ENCODE measurements around the gene COL5A1.
"Not testable (repeated sequence)": the region's sequence is repeated elsewhere in the genome, so short reads cannot be mapped to it uniquely, and the experiment has no call there.

COL5A1 gene

GRCh38 chr9:134690946-134691694 lies 49.5 kb downstream of the COL5A1 start:
- DNase-seq (ENCODE audit: low spot score) = no peak

- no peak for DNase-seq (ENCODE audit: low spot score)
Observed at GRCh38 chr9:134691695-134692572, 50.3 kb downstream of the COL5A1 start.

- no peak for DNase-seq (ENCODE audit: low spot score)
Observed at GRCh38 chr9:134692573-134692860, 50.9 kb downstream of the COL5A1 start.

GRCh38 chr9:134693011-134693410 lies 51.4 kb downstream of the COL5A1 start:
- no peak for DNase-seq (ENCODE audit: low spot score)

DNA sequence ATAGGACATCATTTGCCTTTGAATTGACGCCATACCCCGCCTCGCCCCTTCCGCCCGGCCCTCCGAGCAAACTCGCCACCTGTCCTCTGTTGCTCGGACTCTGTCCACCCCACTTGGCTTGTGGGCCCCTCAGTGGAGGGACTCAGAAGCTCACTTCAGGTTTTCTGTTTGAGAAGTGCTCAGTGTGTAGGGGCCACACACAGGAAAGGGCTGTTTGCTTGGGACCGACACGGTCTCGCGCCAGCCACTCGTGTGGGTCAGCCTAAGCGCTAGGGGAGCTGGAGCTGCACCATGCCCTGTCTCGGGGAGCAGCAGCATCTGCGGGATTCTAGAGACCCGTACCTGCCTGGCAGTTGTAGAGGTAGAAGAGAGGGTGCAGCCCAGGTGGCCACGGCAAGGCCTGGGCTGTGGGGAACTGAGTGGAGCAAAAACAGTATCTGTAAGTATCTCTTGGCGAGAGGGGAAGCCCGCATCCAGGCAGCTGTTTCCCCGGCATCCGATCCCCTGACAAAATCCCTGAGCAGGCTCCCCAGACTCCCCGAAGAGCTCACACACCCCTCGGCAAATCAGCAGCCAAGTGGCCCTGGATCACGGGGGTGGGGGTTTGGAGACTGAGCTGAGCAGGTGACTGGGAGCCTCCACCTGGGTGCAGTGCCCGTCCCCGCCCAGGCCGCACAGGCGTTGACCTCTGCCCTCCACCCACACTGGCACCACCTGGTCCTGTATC lies 52.2 kb downstream of the COL5A1 start:
- DNase-seq (ENCODE audit: low spot score) = no peak

DNA sequence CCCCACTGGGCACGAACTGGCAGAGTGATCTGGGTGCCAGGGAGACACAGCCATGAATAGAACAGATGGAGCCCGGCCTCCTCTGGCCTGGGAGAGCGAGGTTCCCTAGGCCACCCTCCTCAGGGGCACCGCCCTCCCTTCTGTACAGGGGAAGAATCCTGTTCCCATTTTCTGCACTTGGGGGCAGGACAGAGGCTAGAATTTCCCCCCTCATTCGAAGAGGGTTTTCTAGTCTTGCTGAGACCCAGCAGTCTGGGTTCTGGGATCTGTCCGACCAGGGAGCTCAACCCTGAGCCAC lies 52.7 kb downstream of the COL5A1 start:
- DNase-seq (ENCODE audit: low spot score) = no peak

- no peak for DNase-seq (ENCODE audit: low spot score)
Observed at GRCh38 chr9:134694714-134695113, 53.1 kb downstream of the COL5A1 start.

GRCh38 chr9:134695144-134695543 lies 53.5 kb downstream of the COL5A1 start:
- DNase-seq (ENCODE audit: low spot score) = no peak

DNA sequence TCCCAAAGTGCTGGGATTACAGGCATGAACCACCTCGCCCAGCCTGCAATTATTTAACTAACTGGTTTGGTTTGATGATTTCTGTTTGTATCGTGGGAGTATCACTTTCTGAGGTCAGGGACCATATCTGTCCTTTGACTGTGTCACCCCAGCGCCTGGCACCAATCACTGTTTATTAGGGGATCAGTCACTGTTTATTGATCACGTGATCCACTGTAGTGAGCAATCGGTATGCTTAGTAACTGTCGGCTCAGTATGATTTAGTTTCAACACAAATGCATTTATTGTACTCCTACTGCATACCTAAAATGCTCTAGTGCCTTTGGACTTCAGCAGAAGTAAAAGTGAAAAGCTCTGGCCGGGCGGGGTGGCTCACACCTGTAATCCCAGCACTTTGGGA lies 54.8 kb downstream of the COL5A1 start:
- DNase-seq (ENCODE audit: low spot score) = no peak

DNA sequence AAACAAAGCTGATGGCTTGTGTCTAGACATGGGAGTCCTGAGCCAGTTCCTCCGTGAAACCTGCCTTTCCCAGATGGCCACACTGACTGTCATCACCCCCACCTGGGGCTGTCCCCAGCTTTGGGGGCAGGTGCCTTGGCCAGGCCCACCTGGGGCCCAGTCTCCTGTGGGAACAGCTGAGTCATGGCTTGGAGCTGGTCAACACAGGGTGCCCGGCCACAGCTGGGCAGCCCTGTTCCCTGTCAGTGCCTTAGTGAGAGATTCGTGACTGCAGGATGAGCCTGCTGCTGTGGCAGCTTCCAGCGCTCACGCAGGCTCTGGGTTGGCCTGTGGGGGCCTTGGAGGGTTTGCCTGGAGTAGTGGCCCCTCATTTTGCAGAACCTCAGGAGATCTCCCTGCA lies 56.5 kb downstream of the COL5A1 start:
- DNase-seq (ENCODE audit: low spot score) = no peak

DNA sequence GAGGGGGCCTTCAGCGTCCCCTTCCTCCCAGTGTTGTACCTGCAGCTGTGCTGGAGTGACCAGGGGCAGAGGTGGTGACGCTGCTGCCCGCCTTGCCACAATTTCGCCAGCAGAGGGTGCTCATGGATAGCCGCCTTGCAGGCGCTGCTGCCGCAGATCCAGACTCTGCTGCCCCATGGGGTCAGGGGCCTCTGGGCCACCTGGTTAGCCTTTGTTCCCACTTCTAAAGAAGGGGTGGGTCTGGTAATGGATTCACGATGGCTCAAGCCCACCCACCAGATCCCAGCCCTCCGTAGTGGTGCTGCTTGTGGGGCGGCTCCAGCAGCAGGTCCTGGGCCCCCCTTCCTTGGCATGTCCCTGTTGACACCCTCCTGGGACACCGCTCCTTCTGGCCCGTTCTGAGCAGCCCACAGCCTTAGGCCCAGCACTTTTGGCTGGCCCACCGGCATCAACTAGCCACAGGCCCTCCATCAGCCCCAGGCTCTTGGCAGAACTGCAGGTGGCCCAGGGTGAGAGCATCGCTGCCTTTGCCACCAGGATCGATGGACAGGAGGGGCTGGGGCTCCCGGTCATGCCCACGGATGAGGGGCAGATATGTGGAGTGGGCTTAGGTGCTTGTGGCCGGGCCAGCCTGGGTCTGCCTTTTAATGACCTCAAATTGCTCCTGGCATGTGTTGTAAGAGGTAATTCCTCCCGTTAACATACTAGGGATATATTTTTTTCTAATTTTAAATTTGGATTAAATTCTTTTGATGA lies 57.2 kb downstream of the COL5A1 start:
- DNase-seq (ENCODE audit: low spot score) = peak; percentile 21

DNA sequence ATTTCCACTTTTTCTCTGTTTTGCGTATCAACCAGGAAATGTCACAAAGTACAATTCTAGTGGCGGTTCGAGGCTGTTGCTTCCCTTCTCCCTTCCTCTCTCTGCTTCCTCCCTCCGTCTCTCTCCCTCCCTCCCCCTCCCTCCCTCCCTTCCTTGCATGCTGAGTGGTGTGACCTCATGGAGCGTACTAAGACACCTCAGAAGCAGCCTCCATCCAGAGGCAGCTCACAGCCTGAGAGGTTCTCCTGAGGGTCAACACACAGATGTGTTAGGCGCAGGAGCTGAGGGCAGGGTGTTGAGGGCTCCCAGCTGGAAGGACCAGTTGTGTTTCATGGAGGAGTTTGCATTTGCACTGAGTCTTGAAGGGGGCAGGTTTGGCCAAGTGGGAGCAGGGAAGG lies 57.7 kb downstream of the COL5A1 start:
- DNase-seq (ENCODE audit: low spot score) = no peak

- no peak for DNase-seq (ENCODE audit: low spot score)
Observed at GRCh38 chr9:134700636-134701350, 59.2 kb downstream of the COL5A1 start.

- no peak for DNase-seq (ENCODE audit: low spot score)
Observed at GRCh38 chr9:134701581-134702259, 60.1 kb downstream of the COL5A1 start.

DNA sequence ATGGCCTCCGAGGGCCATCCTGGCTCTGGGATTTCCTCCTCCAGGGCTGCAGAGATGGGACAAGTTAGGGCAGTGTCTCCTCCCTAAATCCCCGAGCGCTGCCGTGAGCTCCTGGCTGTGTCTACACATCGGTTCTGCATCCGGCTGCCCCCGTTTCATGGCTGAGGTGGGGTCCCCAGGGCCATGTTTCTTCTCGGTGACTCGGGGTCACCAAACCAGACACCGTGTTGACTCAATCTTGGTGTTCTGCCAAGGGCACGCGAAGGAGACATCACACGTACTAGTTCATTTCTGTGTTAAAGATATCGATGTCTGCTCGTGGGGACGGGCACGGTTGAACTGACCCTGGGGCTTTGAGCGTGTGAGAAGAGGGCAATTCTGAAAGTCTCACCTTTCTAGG lies 60.7 kb downstream of the COL5A1 start:
- no peak for DNase-seq (ENCODE audit: low spot score)

DNA sequence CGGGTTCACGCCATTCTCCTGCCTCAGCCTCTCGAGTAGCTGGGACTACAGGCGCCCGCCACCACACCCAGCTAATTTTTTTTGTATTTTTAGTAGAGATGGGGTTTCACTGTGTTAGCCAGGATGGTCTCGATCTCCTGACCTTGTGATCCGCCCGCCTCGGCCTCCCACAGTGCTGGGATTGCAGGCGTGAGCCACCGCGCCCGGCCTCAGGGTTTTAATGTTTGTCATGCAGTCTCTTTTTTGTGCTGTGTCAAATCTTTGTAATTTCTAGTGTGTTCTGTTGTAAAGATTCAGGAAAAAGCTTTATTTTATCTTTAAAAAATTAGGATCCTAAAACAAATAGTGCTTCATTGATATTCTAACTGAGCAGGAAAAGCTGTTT lies 62.1 kb downstream of the COL5A1 start:
- not testable (repeated sequence) for DNase-seq (ENCODE audit: low spot score)

DNA sequence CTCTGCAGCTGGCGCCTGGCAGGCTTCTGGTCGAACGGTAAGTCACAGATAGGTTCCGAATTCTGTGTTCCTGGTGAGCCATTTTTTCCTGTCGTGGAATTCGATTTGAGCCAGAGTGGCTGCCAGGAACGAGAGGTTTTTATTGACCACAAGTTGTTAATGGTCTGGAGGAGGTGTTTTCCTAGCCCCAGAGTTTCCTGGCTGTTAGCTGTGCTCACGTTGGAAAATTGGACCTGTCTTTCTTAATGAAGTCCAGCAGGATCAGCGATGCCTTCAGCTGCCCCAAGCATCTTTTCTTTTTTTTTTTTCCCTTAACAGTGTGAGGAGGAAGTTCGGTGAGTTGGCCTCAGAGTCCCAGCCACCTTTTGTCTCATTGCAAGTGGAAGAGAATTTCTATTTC lies 62.9 kb downstream of the COL5A1 start:
- no peak for DNase-seq (ENCODE audit: low spot score)

DNA sequence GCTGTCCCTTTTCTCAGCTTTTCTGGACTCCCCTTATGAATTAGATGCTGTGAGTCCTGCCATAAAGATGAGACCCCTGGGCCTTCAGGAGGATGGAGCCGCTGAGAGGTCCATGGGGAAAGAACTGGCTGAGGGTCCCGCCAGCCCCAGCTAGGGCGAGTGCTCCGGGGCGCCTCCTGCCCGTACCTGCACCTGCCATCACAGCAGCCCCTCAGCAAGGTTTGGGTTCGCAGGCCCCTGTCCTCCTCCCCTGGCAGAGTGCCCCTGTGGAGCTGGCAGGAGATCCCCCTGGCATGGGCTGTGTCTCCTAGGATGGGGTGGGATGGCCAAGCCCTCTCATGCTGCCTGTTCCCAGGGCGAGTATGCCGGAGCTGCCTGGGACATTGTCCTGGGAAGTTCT lies 64.2 kb downstream of the COL5A1 start:
- DNase-seq (ENCODE audit: low spot score) = no peak

GRCh38 chr9:134706522-134706921 lies 64.9 kb downstream of the COL5A1 start:
- DNase-seq (ENCODE audit: low spot score) = no peak

GRCh38 chr9:134707031-134707680 lies 65.6 kb downstream of the COL5A1 start:
- DNase-seq (ENCODE audit: low spot score) = no peak

All from pons (tissue), 1 donor.